ENCODE data around the gene IL33. TPM values are rescaled to one million over a fixed set of nuclear protein-coding genes. Genes with fewer than 3 reads are reported as not detected.

The IL33 gene
- total and polyA plus RNA-seq, 2 of the 8 experiments (the other 6 are each of a cell fraction or from before 2014, with no cell fraction given): not detected

- DNase-seq (ENCODE audit: low read depth in 1 of 2, low spot score in 2 of 2): no peak
- no peak overlapping the region for H4K8ac ChIP-seq (ENCODE audit: extremely low read depth, insufficient read depth, low read length)
- H3K4me1 ChIP-seq (replicated peaks in 1 of 4; ENCODE audit: control insufficient read depth in 3 of 4, insufficient read depth in 4 of 4, low read length in 3 of 4): no peaks in the 10 kb centered on the region
- H2AFZ ChIP-seq (ENCODE audit: low read length): no peak overlapping the region
- TF ChIP-seq SIRT6 (IDR thresholded peaks at IDR 0.05; ENCODE audit: low read length): no peak
- TF ChIP-seq TEAD4 (IDR thresholded peaks at IDR 0.05; ENCODE audit: low read depth, low read length): no peak
- TF ChIP-seq YY1 (IDR thresholded peaks at IDR 0.05; ENCODE audit: low read depth, low read length): no peak
- TF ChIP-seq CTCF (IDR thresholded peaks at IDR 0.05; ENCODE audit: control extremely low read depth in 1 of 3, insufficient read depth in 1 of 3, low read depth in 1 of 3, low read length in 3 of 3): no peak
- TF ChIP-seq SP1 (IDR thresholded peaks at IDR 0.05; ENCODE audit: low read depth, low read length): no peak
- no peak for TF ChIP-seq JUND (IDR thresholded peaks at IDR 0.05; ENCODE audit: low read length)
- TF ChIP-seq, protein P1, sequence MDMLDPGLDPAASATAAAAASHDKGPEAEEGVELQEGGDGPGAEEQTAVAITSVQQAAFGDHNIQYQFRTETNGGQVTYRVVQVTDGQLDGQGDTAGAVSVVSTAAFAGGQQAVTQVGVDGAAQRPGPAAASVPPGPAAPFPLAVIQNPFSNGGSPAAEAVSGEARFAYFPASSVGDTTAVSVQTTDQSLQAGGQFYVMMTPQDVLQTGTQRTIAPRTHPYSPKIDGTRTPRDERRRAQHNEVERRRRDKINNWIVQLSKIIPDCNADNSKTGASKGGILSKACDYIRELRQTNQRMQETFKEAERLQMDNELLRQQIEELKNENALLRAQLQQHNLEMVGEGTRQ (IDR thresholded peaks at IDR 0.05; ENCODE audit: low read length): no peak
- no peak overlapping the region for H2BK12ac ChIP-seq (ENCODE audit: low read depth, low read length)
- no peak overlapping the region for H3K56ac ChIP-seq (replicated peaks; ENCODE audit: insufficient read length, low read depth, low read length)
- no peaks in the 10 kb centered on the region for H4K20me1 ChIP-seq (replicated peaks in 1 of 2; ENCODE audit: control insufficient read depth in 1 of 2, insufficient read depth in 2 of 2, low read length in 2 of 2)
- H2BK15ac ChIP-seq (ENCODE audit: low read length): no peak overlapping the region
- H3K36me3 ChIP-seq (ENCODE audit: control insufficient read depth in 2 of 4, insufficient read depth in 4 of 4, low read length in 3 of 4): no peaks in the 10 kb centered on the region
- CTCF ChIA-PET (ENCODE audit: partially characterized antibody): interaction anchor here (0.6 to 7.0 kb wide), 30 partner anchors 10 to 357 kb away, joined by 3 to 99 read pairs (median 4); partner anchors contain the start of gene IL33
- H3K23me2 ChIP-seq (ENCODE audit: low read depth, low read length): no peaks in the 10 kb centered on the region
- no peak overlapping the region for H3K9ac ChIP-seq (replicated peaks in 1 of 4; ENCODE audit: extremely low read depth in 1 of 4, low read depth in 3 of 4, low read length in 3 of 4)
- no peak overlapping the region for H2BK5ac ChIP-seq (ENCODE audit: low read depth, low read length)
- H3K4me2 ChIP-seq (ENCODE audit: insufficient read depth in 1 of 2, low read depth in 2 of 2, low read length in 2 of 2): no peak overlapping the region
- no peaks in the 10 kb centered on the region; a peak in 1 of 7 replicates for H3K27me3 ChIP-seq (replicated peaks in 1 of 4; ENCODE audit: control insufficient read depth in 3 of 4, extremely low read depth in 1 of 4, insufficient read depth in 3 of 4, low read length in 3 of 4)
- H3K4ac ChIP-seq (replicated peaks; ENCODE audit: insufficient read length, low read depth, low read length): no peak overlapping the region
- H3K79me1 ChIP-seq (ENCODE audit: low read depth, low read length): no peaks in the 10 kb centered on the region
- no peak overlapping the region for H2AK5ac ChIP-seq (ENCODE audit: low read depth, low read length)
- no peak overlapping the region for H3K18ac ChIP-seq (ENCODE audit: extremely low read depth, low read length)
- no peaks in the 10 kb centered on the region for H3K9me3 ChIP-seq (ENCODE audit: insufficient read depth in 2 of 2, low read depth in 1 of 2, low read length in 1 of 2)
- FAIRE-seq: no peak
- no peak overlapping the region for H3K4me3 ChIP-seq (ENCODE audit: extremely low read depth in 1 of 4, insufficient read depth in 2 of 4, low read depth in 3 of 4, low read length in 4 of 4)
- no peaks in the 10 kb centered on the region for H3K79me2 ChIP-seq (ENCODE audit: control insufficient read depth in 1 of 2, insufficient read depth in 2 of 2, low read length in 2 of 2)
- H4K91ac ChIP-seq (replicated peaks; ENCODE audit: insufficient read length, low read length): no peak overlapping the region
- no peak overlapping the region for H4K5ac ChIP-seq (ENCODE audit: insufficient read length, low read depth, low read length)
- H3K27ac ChIP-seq (ENCODE audit: low read depth, low read length): no peak overlapping the region
- POLR2A ChIA-PET (ENCODE audit: partially characterized antibody): interaction anchor here (1.1 kb wide), 1 partner anchor 226 kb away, joined by 3 read pairs; no protein-coding TSS in a partner anchor
- no peak overlapping the region for H3K23ac ChIP-seq (ENCODE audit: insufficient read length)
- no peak overlapping the region for H2BK120ac ChIP-seq (replicated peaks; ENCODE audit: low read depth, low read length)
- no peak overlapping the region for H2BK20ac ChIP-seq (ENCODE audit: low read length)
- H3K14ac ChIP-seq (ENCODE audit: insufficient read length): no peak overlapping the region
- WGBS, 2 experiments (ENCODE audit: extremely low coverage in 1 of 2, insufficient coverage in 1 of 2, insufficient read length in 1 of 2, insufficient replicate concordance in 2 of 2, low coverage in 1 of 2, low lambda C conversion rate in 2 of 2, missing lambda C conversion rate in 1 of 2): 86% methylated on average over 4 of the region's 4 CpGs; no CpG with 5 or more reads in 1 of the 2 experiments
Observed at GRCh38 chr9:6198251-6198650, 17.4 kb upstream of the IL33 start.
